H1 (cell line): ENCODE measurements around the gene PRMT1. TPM values are rescaled to one million over a fixed set of nuclear protein-coding genes. Genes with fewer than 3 reads are reported as not detected.

Source experiments
- CTCF ChIA-PET: fragments of 300-600 bp; sonication (Branson Sonifier 250); formaldehyde crosslinking; loops from one replicate; lab custom pipeline; 2021; ENCODE audit not compliant: partially characterized antibody; lab: Charles Lee
- POLR2A ChIA-PET: fragments of 300-600 bp; sonication (Branson Sonifier 250); formaldehyde crosslinking; loops from one replicate; lab custom pipeline; 2021; ENCODE audit warnings: inconsistent platforms; ENCODE audit not compliant: partially characterized antibody; lab: Charles Lee
- DNase-seq, 2 experiments: peaks; one replicate each; pipeline versions ENCODE4 v3.0.0 to v3.0.0-alpha.2; 2010 to 2022; ENCODE audit warnings: low spot score in 2 of 2, low read depth in 1 of 2, mixed read lengths in 1 of 2
- FAIRE-seq: peaks from 2 replicates; lab custom pipeline; 2011; peaks lifted over from hg19 to GRCh38; lab: Jason Lieb, UNC
- H2AFZ ChIP-seq: 2 replicates; pipeline ENCODE4 v1.8.1; 2012; ENCODE audit warnings: low read length, inconsistent platforms
- H2AK5ac ChIP-seq: 2 replicates; pipeline ENCODE4 v1.6.1; 2013; ENCODE audit warnings: low read depth, low read length
- H2BK120ac ChIP-seq: replicated peaks from 2 replicates; pipeline ENCODE3; 2013; ENCODE audit warnings: low read depth, low read length, inconsistent platforms
- H2BK12ac ChIP-seq: 2 replicates; pipeline ENCODE4 v1.6.1; 2013; ENCODE audit warnings: low read depth, low read length
- H2BK15ac ChIP-seq: 2 replicates; pipeline ENCODE4 v1.6.1; 2013; ENCODE audit warnings: low read length
- H2BK20ac ChIP-seq: 2 replicates; pipeline ENCODE4 v1.6.1; 2013; ENCODE audit warnings: low read length
- H2BK5ac ChIP-seq: 2 replicates; pipeline ENCODE4 v1.6.1; 2013; ENCODE audit warnings: low read depth, low read length
- H3K14ac ChIP-seq: 2 replicates; pipeline ENCODE4 v1.6.1; 2013; ENCODE audit warnings: inconsistent platforms; ENCODE audit not compliant: insufficient read length
- H3K18ac ChIP-seq: 2 replicates; pipeline ENCODE4 v1.6.1; 2013; ENCODE audit warnings: low read length; ENCODE audit errors: extremely low read depth
- H3K23ac ChIP-seq: 2 replicates; pipeline ENCODE4 v1.6.1; 2013; ENCODE audit warnings: inconsistent platforms; ENCODE audit not compliant: insufficient read length
- H3K23me2 ChIP-seq: 2 replicates; pipeline ENCODE4 v1.6.1; 2013; ENCODE audit warnings: low read depth, low read length
- H3K27ac ChIP-seq: 2 replicates; pipeline ENCODE4 v1.6.1; 2011; ENCODE audit warnings: low read depth, low read length, inconsistent platforms
- H3K27me3 ChIP-seq, 4 experiments: replicated peaks in 1 of 4; 1 replicate in 1 of 4; 2 replicates in 3 of 4; pipeline versions ENCODE4 v1.6.1 to v1.8.1; 2011 to 2013; ENCODE audit warnings: low read length in 3 of 4, mild to moderate bottlenecking in 3 of 4, inconsistent platforms in 2 of 4, mixed read lengths in 2 of 4, moderate library complexity in 1 of 4; ENCODE audit not compliant: control insufficient read depth in 3 of 4, insufficient read depth in 3 of 4; ENCODE audit errors: extremely low read depth in 1 of 4
- H3K36me3 ChIP-seq, 4 experiments: 2 replicates each; pipeline versions ENCODE4 v1.6.1 to v1.8.1; 2011 to 2013; ENCODE audit warnings: mild to moderate bottlenecking in 4 of 4, low read length in 3 of 4, moderate library complexity in 2 of 4, control low read depth in 1 of 4, inconsistent platforms in 1 of 4; ENCODE audit not compliant: insufficient read depth in 4 of 4, control insufficient read depth in 2 of 4
- H3K4ac ChIP-seq: replicated peaks from 2 replicates; pipeline ENCODE3; 2013; ENCODE audit warnings: low read length, low read depth, mixed read lengths, inconsistent platforms; ENCODE audit not compliant: insufficient read length
- H3K4me1 ChIP-seq, 4 experiments: replicated peaks in 1 of 4; 1 replicate in 1 of 4; 2 replicates in 3 of 4; pipeline versions ENCODE4 v1.6.1 to v1.8.1; 2011 to 2013; ENCODE audit warnings: low read length in 3 of 4, inconsistent platforms in 2 of 4, mixed read lengths in 1 of 4; ENCODE audit not compliant: insufficient read depth in 4 of 4, control insufficient read depth in 3 of 4
- H3K4me2 ChIP-seq, 2 experiments: 2 replicates each; pipeline versions ENCODE4 v1.6.1 to v1.8.1; 2011 to 2013; ENCODE audit warnings: low read depth in 2 of 2, low read length in 2 of 2, control low read depth in 1 of 2, inconsistent platforms in 1 of 2, mild to moderate bottlenecking in 1 of 2; ENCODE audit not compliant: insufficient read depth in 1 of 2
- H3K4me3 ChIP-seq, 4 experiments: fragments of 200-600, 300-600 bp in 1 of 4; sonication (generic), shearing (Covaris generic), sonication (Bioruptor Twin) in 1 of 4; 2 replicates each; pipeline versions ENCODE4 v1.5.1 to v1.8.1; 2011 to 2016; ENCODE audit warnings: low read length in 4 of 4, low read depth in 3 of 4, control low read depth in 2 of 4, inconsistent platforms in 2 of 4, mild to moderate bottlenecking in 2 of 4, mixed read lengths in 1 of 4, moderate library complexity in 1 of 4; ENCODE audit not compliant: insufficient read depth in 2 of 4; ENCODE audit errors: extremely low read depth in 1 of 4
- H3K56ac ChIP-seq: replicated peaks from 2 replicates; pipeline ENCODE3; 2013; ENCODE audit warnings: low read depth, mild to moderate bottlenecking, mixed read lengths, low read length, inconsistent platforms; ENCODE audit not compliant: insufficient read length
- H3K79me1 ChIP-seq: 2 replicates; pipeline ENCODE4 v1.6.1; 2013; ENCODE audit warnings: low read depth, low read length, control low read depth
- H3K79me2 ChIP-seq, 2 experiments: 2 replicates each; pipeline versions ENCODE4 v1.6.1 to v1.8.1; 2012 to 2013; ENCODE audit warnings: low read length in 2 of 2, mild to moderate bottlenecking in 2 of 2, inconsistent platforms in 1 of 2; ENCODE audit not compliant: insufficient read depth in 2 of 2, control insufficient read depth in 1 of 2
- H3K9ac ChIP-seq, 4 experiments: replicated peaks in 1 of 4; 1 replicate in 1 of 4; 2 replicates in 3 of 4; pipeline versions ENCODE4 v1.6.1 to v1.8.1; 2011 to 2013; ENCODE audit warnings: low read depth in 3 of 4, low read length in 3 of 4, control low read depth in 2 of 4, mild to moderate bottlenecking in 2 of 4, moderate library complexity in 2 of 4, inconsistent platforms in 1 of 4; ENCODE audit errors: extremely low read depth in 1 of 4
- H3K9me3 ChIP-seq, 2 experiments: 2 replicates each; pipeline versions ENCODE4 v1.6.1 to v1.8.1; 2012 to 2013; ENCODE audit warnings: mild to moderate bottlenecking in 2 of 2, moderate library complexity in 2 of 2, control low read depth in 1 of 2, inconsistent platforms in 1 of 2, low read depth in 1 of 2, low read length in 1 of 2, mixed read lengths in 1 of 2; ENCODE audit not compliant: insufficient read depth in 2 of 2
- H4K20me1 ChIP-seq, 2 experiments: replicated peaks in 1 of 2; 2 replicates each; pipeline versions ENCODE3 to v1.8.1; 2011 to 2013; ENCODE audit warnings: inconsistent platforms in 2 of 2, low read length in 2 of 2, mild to moderate bottlenecking in 1 of 2; ENCODE audit not compliant: insufficient read depth in 2 of 2, control insufficient read depth in 1 of 2
- H4K5ac ChIP-seq: 2 replicates; pipeline ENCODE4 v1.6.1; 2013; ENCODE audit warnings: low read length, low read depth, mixed read lengths, inconsistent platforms; ENCODE audit not compliant: insufficient read length
- H4K8ac ChIP-seq: 2 replicates; pipeline ENCODE4 v1.8.0; 2013; ENCODE audit warnings: mild to moderate bottlenecking, moderate library complexity, low read length, inconsistent platforms; ENCODE audit not compliant: insufficient read depth; ENCODE audit errors: extremely low read depth
- H4K91ac ChIP-seq: replicated peaks from 2 replicates; pipeline ENCODE3; 2013; ENCODE audit warnings: low read length, mixed read lengths, inconsistent platforms; ENCODE audit not compliant: insufficient read length
- BCL11A ChIP-seq, 2 experiments: IDR thresholded peaks; one replicate each; pipeline ENCODE4 v1.6.1; 2011; ENCODE audit warnings: low read depth in 2 of 2, low read length in 2 of 2, mild to moderate bottlenecking in 2 of 2
- CBX8 ChIP-seq: fragments of 300-800, 300-1000 bp; sonication (generic); IDR thresholded peaks from 2 replicates; pipeline ENCODE4 v1.7.1; 2016; ENCODE audit warnings: low read depth, low read length, borderline replicate concordance
- CEBPB ChIP-seq: IDR thresholded peaks from 2 replicates; pipeline ENCODE4 v1.6.1; 2012; ENCODE audit warnings: low read depth, low read length
- CHD1 ChIP-seq: IDR thresholded peaks from 2 replicates; pipeline ENCODE4 v1.6.1; 2012; ENCODE audit warnings: low read depth, low read length, improper control_type of control experiment
- CREB1 ChIP-seq: IDR thresholded peaks from 2 replicates; pipeline ENCODE4 v1.6.1; 2012; ENCODE audit warnings: inconsistent platforms
- EZH2 ChIP-seq: fragments of 200-600 bp; sonication (generic); IDR thresholded peaks from 2 replicates; pipeline ENCODE4 v1.7.1; 2012; ENCODE audit warnings: low read depth, mild to moderate bottlenecking, moderate library complexity, low read length, inconsistent platforms; ENCODE audit not compliant: severe bottlenecking
- KDM1A ChIP-seq: fragments of 200-600, 300-600 bp; sonication (generic); IDR thresholded peaks from 2 replicates; pipeline ENCODE4 v1.7.1; 2016; ENCODE audit warnings: mild to moderate bottlenecking, low read length, borderline replicate concordance
- NANOG ChIP-seq: IDR thresholded peaks from 2 replicates; pipeline ENCODE4 v1.6.1; 2011; ENCODE audit warnings: low read length, low read depth, mild to moderate bottlenecking, inconsistent platforms; ENCODE audit not compliant: insufficient read depth, poor library complexity, severe bottlenecking
- PHF8 ChIP-seq: fragments of 200-600 bp; sonication (generic); conservative IDR thresholded peaks from 2 replicates; pipeline ENCODE4 v1.7.1; 2012; ENCODE audit warnings: low read depth, mild to moderate bottlenecking, inconsistent platforms, low read length, moderate library complexity
- RFX5 ChIP-seq: IDR thresholded peaks from 2 replicates; pipeline ENCODE4 v1.6.1; 2011; ENCODE audit warnings: low read depth, low read length, improper control_type of control experiment, borderline replicate concordance
- RXRA ChIP-seq: IDR thresholded peaks from 2 replicates; pipeline ENCODE4 v1.6.1; 2011; ENCODE audit warnings: low read depth, mild to moderate bottlenecking, low read length, moderate library complexity; ENCODE audit not compliant: insufficient read depth
- SIN3A ChIP-seq, 2 experiments: IDR thresholded peaks in 1 of 2; conservative IDR thresholded peaks in 1 of 2; 2 replicates each; pipeline ENCODE4 v1.6.1; 2011 to 2012; ENCODE audit warnings: low read length in 2 of 2, improper control_type of control experiment in 1 of 2, low read depth in 1 of 2, mild to moderate bottlenecking in 1 of 2
- SRF ChIP-seq: IDR thresholded peaks from 2 replicates; pipeline ENCODE4 v1.6.1; 2011; ENCODE audit warnings: mild to moderate bottlenecking, low read depth, low read length, moderate library complexity
- TCF12 ChIP-seq: IDR thresholded peaks from 2 replicates; pipeline ENCODE4 v1.6.1; 2011; ENCODE audit warnings: low read depth, mild to moderate bottlenecking, low read length
- WGBS, 2 experiments: shearing (Covaris generic) in 1 of 2; methylation state at CpG; one replicate each; pipeline versions ENCODE4 v1.1.6 to v1.1.7; 2013 to 2015; ENCODE audit warnings: low lambda C conversion rate in 2 of 2, mixed read lengths in 2 of 2, inconsistent platforms in 1 of 2, low coverage in 1 of 2, missing lambda C conversion rate in 1 of 2; ENCODE audit not compliant: insufficient replicate concordance in 2 of 2, insufficient coverage in 1 of 2, insufficient read length in 1 of 2; ENCODE audit errors: extremely low coverage in 1 of 2, missing lambda C conversion rate in 1 of 2; 5-methylcytosine and 5-hydroxymethylcytosine counted together
- polyA plus RNA-seq, 7 experiments: library from polyadenylated mRNA; depleted of rRNA in 3 of 7; stranded (reverse) in 5 of 7; unstranded in 2 of 7; fragments of >200 nt in 5 of 7; fragments of 200-250 nt in 2 of 7; gene quantifications; 1 replicate in 5 of 7; 2 replicates in 1 of 7; 4 replicates in 1 of 7; pipeline versions ENCODE4 v1.2.1 to v1.2.3, GENCODE V29; 2011 to 2013; ENCODE audit warnings: missing spikeins in 2 of 7, mixed read lengths in 2 of 7
- total RNA-seq: library from RNA; stranded (reverse); fragmentation: NEBNext Ultra II Directional; extraction: Animal tissue kit (Norgen Biotek cat#: 25700); gene quantifications from 2 replicates; pipeline ENCODE4 v1.2.1, GENCODE V29; 2021

Gene PRMT1
- total and polyA plus RNA-seq, 2 of the 8 experiments (the other 6 are each of a cell fraction or from before 2014, with no cell fraction given) = 561 to 1,215 TPM

DNA sequence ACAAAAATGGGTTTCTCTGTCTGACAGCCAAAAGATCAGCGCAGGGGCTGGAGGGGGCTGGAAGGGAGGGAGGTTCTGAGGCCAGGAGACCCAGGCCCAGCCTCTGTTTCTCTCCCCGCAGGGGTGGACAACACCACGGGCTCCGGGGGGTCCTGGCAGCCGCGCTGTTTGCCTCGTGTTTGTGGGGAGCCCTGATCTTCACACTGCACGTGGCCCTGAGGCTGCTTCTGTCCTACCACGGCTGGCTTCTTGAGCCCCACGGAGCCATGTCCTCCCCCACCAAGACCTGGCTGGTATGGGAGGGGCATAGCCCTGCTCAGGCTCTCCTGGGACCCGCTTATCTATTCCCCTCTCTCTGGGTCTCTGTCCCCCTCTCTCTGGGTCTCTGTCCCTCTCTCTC lies 23.5 kb downstream of the PRMT1 start:
- H2AK5ac ChIP-seq = no peak overlapping the region
- WGBS, 2 experiments = 91% methylated on average over 11 of the region's 11 CpGs; no CpG with 5 or more reads in 1 of the 2 experiments
- no peak overlapping the region for H2BK20ac ChIP-seq
- no peaks in the 10 kb centered on the region for H3K4me1 ChIP-seq
- H3K56ac ChIP-seq = no peak overlapping the region
- H3K36me3 ChIP-seq = peaks cover 8 to 26% (median 19%) of the 10 kb centered on the region in 4 experiments
- H4K91ac ChIP-seq = no peak overlapping the region
- FAIRE-seq (no peak), DNase-seq (no peak)
- H3K79me2 ChIP-seq = no peaks in the 10 kb centered on the region
- no peak overlapping the region for H2BK5ac ChIP-seq
- H4K5ac ChIP-seq = no peak overlapping the region
- no peak overlapping the region for H3K18ac ChIP-seq
- H3K4ac ChIP-seq = no peak overlapping the region
- H3K23me2 ChIP-seq = no peaks in the 10 kb centered on the region
- H2BK12ac ChIP-seq = no peak overlapping the region
- H3K27me3 ChIP-seq = no peaks in the 10 kb centered on the region
- H2BK15ac ChIP-seq = no peak overlapping the region
- no peak overlapping the region for H2BK120ac ChIP-seq
- H3K14ac ChIP-seq = no peak overlapping the region
- no peak overlapping the region for H3K27ac ChIP-seq
- no peaks in the 10 kb centered on the region for H3K79me1 ChIP-seq
- ChIA-PET POLR2A (interaction anchor here (0.6 to 3.9 kb wide), 9 partner anchors 9 to 97 kb away, joined by 3 to 14 read pairs (median 4); partner anchors contain the start of genes ADM5 and CPT1C), CTCF (interaction anchor here (0.6 to 1.2 kb wide), 5 partner anchors 11 to 130 kb away, joined by 3 to 4 read pairs (median 3); partner anchors contain the start of gene ADM5)
- H3K9ac ChIP-seq = no peak overlapping the region
- no peak overlapping the region for H3K23ac ChIP-seq
- H3K9me3 ChIP-seq = no peaks in the 10 kb centered on the region
- no peak overlapping the region for H3K4me3 ChIP-seq
- H3K4me2 ChIP-seq = no peak overlapping the region
- H4K8ac ChIP-seq = no peak overlapping the region; the same call in 1 of the 2 replicates
- no peak overlapping the region for H2AFZ ChIP-seq
- peaks cover 0 to 1% of the 10 kb centered on the region in 2 experiments for H4K20me1 ChIP-seq
- TF ChIP-seq CREB1 (no peak), TCF12 (no peak), PHF8 (no peak), SIN3A (conservative IDR thresholded peaks at IDR 0.05 in 1 of 2, IDR thresholded peaks at IDR 0.05 in 1 of 2; ENCODE audit: low read depth in 1 of 2, low read length in 2 of 2) (no peak), RXRA (no peak), CEBPB (no peak), CHD1 (no peak), CBX8 (no peak), RFX5 (no peak), NANOG (no peak), EZH2 (no peak), KDM1A (no peak), SRF (no peak), BCL11A (IDR thresholded peaks at IDR 0.05; ENCODE audit: low read depth in 2 of 2, low read length in 2 of 2) (no peak)
